Peyer's patch (tissue), 4 donors: ENCODE data around the gene SYCP2L. TPM values are rescaled to one million over a fixed set of nuclear protein-coding genes. Genes with fewer than 3 reads are reported as not detected.
"Not testable (repeated sequence)": the region's sequence is repeated elsewhere in the genome, so short reads cannot be mapped to it uniquely, and the experiment has no call there.

Experiments
- DNase-seq, 3 donors: peaks; one replicate each; pipeline ENCODE4 v3.0.0-alpha.2; 2017 to 2019
- H3K27ac ChIP-seq, 4 donors: fragments of 200-600 bp; sonication (generic); one replicate each; pipeline ENCODE4 v1.5.1; 2016 to 2019
- H3K27me3 ChIP-seq, 2 donors: fragments of 200-600 bp; sonication (generic); one replicate each; pipeline ENCODE4 v1.5.1; 2019
- H3K36me3 ChIP-seq, 3 donors: fragments of 200-600 bp; sonication (generic); one replicate each; pipeline ENCODE4 v1.5.1; 2016 to 2019
- H3K4me1 ChIP-seq, 4 donors: fragments of 200-600 bp; sonication (generic); one replicate each; pipeline ENCODE4 v1.5.1; 2016 to 2019
- H3K4me3 ChIP-seq, 4 donors: fragments of 200-600 bp; sonication (generic); 1 replicate in 3 of 4; 2 replicates in 1 of 4; pipeline ENCODE4 v1.5.1; 2016 to 2019; ENCODE audit warnings: mild to moderate bottlenecking in 1 of 4
- H3K9me3 ChIP-seq, 4 donors: fragments of 200-600 bp; sonication (generic); one replicate each; pipeline ENCODE4 v1.5.1; 2016 to 2019; ENCODE audit warnings: mild to moderate bottlenecking in 1 of 4
- CTCF ChIP-seq, 6 experiments: fragments of 450-650 bp in 4 of 6; fragments of 200-600 bp in 2 of 6; sonication (generic) in 1 of 6; IDR thresholded peaks; one replicate each; pipeline ENCODE4 v1.5.1; 2017 to 2019; ENCODE audit warnings: antibody characterized with exemption in 6 of 6, mild to moderate bottlenecking in 3 of 6, moderate library complexity in 1 of 6
- POLR2A ChIP-seq, 2 donors: fragments of 450-650 bp; IDR thresholded peaks; one replicate each; pipeline ENCODE4 v1.5.1; 2017; ENCODE audit warnings: antibody characterized with exemption in 2 of 2, mild to moderate bottlenecking in 2 of 2, moderate library complexity in 2 of 2
- total RNA-seq, 4 donors: library from RNA; depleted of rRNA; stranded (reverse); fragments of >200 nt; gene quantifications; one replicate each; pipeline ENCODE4 v1.1.0, GENCODE V29; 2016

Gene SYCP2L
- total RNA-seq, 4 donors from 2014 or later, result 0.67 to 5.0 TPM; not detected in 2

- Histone ChIP-seq H3K4me3 (no peak overlapping the region), H3K27ac (no peak overlapping the region), H3K27me3 (peaks cover 0 to 9% of the 10 kb centered on the region in 2 donors), H3K36me3 (no peaks in the 10 kb centered on the region), H3K4me1 (no peaks in the 10 kb centered on the region), H3K9me3 (no peaks in the 10 kb centered on the region)
- TF ChIP-seq POLR2A (IDR thresholded peaks at IDR 0.05) (no peak), CTCF (IDR thresholded peaks at IDR 0.05) (no peak)
- DNase-seq, result no peak
Measured at GRCh38 chr6:10882657-10883171, 4.1 kb upstream of the SYCP2L start.

GRCh38 chr6:10883312-10884244, 3.3 kb upstream of the SYCP2L start:
- H3K27ac ChIP-seq, result no peak overlapping the region

GRCh38 chr6:10884245-10884972, 2.4 kb upstream of the SYCP2L start:
- Histone ChIP-seq H3K27ac (no peak overlapping the region), H3K9me3 (no peaks in the 10 kb centered on the region), H3K36me3 (no peaks in the 10 kb centered on the region), H3K4me3 (no peak overlapping the region), H3K4me1 (no peaks in the 10 kb centered on the region), H3K27me3 (peaks cover 0 to 9% of the 10 kb centered on the region in 2 donors)
- DNase-seq, result no peak
- TF ChIP-seq CTCF (IDR thresholded peaks at IDR 0.05) (no peak), POLR2A (IDR thresholded peaks at IDR 0.05) (no peak)

More at GRCh38 chr6:10883312-10884244, 3.3 kb upstream of the SYCP2L start:
- Histone ChIP-seq H3K36me3 (no peaks in the 10 kb centered on the region), H3K4me1 (no peaks in the 10 kb centered on the region), H3K27me3 (peaks cover 0 to 9% of the 10 kb centered on the region in 2 donors), H3K9me3 (no peaks in the 10 kb centered on the region), H3K4me3 (no peak overlapping the region)
- no peak for TF ChIP-seq CTCF (IDR thresholded peaks at IDR 0.05)
- TF ChIP-seq POLR2A (IDR thresholded peaks at IDR 0.05), result no peak
- DNase-seq, result no peak

- H3K9me3 ChIP-seq, H3K27ac ChIP-seq, DNase-seq, H3K27me3 ChIP-seq, H3K4me1 ChIP-seq, H3K36me3 ChIP-seq: not testable (repeated sequence)
- H3K4me3 ChIP-seq, result peak overlapping the region in 3 of 4 donors; percentile 28 to 41 (median 32)
Measured at GRCh38 chr6:10886365-10886690, 524 bp upstream of the SYCP2L start.

GRCh38 chr6:10890151-10890550, 3.3 kb downstream of the SYCP2L start:
- H3K9me3 ChIP-seq, result no peaks in the 10 kb centered on the region
- no peaks in the 10 kb centered on the region for H3K4me1 ChIP-seq
- no peaks in the 10 kb centered on the region for H3K36me3 ChIP-seq
- TF ChIP-seq POLR2A (IDR thresholded peaks at IDR 0.05) (no peak), CTCF (IDR thresholded peaks at IDR 0.05) (no peak)
- H3K27me3 ChIP-seq, result peaks cover 0 to 5% of the 10 kb centered on the region in 2 donors
- H3K27ac ChIP-seq, result no peak overlapping the region
- no peak for DNase-seq
- no peak overlapping the region for H3K4me3 ChIP-seq

- TF ChIP-seq POLR2A (IDR thresholded peaks at IDR 0.05) (no peak), CTCF (IDR thresholded peaks at IDR 0.05) (no peak)
- Histone ChIP-seq H3K27ac (no peak overlapping the region), H3K4me1 (no peaks in the 10 kb centered on the region), H3K9me3 (no peaks in the 10 kb centered on the region), H3K27me3 (no peaks in the 10 kb centered on the region), H3K36me3 (no peaks in the 10 kb centered on the region), H3K4me3 (no peak overlapping the region)
- no peak for DNase-seq
Measured at GRCh38 chr6:10891960-10892359, 5.1 kb downstream of the SYCP2L start.
